AG09319 (cell line): ENCODE results near the gene KLHL10.
"Not testable (repeated sequence)": the region's sequence is repeated elsewhere in the genome, so short reads cannot be mapped to it uniquely, and the experiment has no call there.

Experiments
- DNase-seq: peaks from one replicate; pipeline ENCODE4 v3.0.0-alpha.2; 2010; ENCODE audit warnings: low read depth; ENCODE audit errors: extremely low read depth
- TF ChIP-seq, protein P1 (sequence below): IDR thresholded peaks from 2 replicates; pipeline ENCODE4 v1.5.1; 2011; ENCODE audit warnings: low read depth, mild to moderate bottlenecking, inconsistent platforms, low read length, moderate library complexity

The KLHL10 gene

DNA sequence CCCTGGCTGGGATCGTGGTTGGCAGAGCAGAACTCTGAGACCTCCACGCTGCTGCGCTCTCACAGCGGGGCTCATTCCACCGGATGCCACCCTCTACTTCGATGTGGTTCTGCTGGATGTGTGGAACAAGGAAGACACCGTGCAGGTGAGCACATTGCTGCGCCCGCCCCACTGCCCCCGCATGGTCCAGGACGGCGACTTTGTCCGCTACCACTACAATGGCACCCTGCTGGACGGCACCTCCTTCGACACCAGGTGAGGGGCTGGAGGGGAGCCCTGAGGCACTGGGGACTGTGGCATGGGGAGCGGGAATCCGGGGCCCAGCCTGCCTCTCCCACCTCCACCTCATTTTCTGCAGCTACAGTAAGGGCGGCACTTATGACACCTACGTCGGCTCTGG, 19.6 kb upstream of the KLHL10 start:
- no peak for DNase-seq
- TF ChIP-seq, protein P1, sequence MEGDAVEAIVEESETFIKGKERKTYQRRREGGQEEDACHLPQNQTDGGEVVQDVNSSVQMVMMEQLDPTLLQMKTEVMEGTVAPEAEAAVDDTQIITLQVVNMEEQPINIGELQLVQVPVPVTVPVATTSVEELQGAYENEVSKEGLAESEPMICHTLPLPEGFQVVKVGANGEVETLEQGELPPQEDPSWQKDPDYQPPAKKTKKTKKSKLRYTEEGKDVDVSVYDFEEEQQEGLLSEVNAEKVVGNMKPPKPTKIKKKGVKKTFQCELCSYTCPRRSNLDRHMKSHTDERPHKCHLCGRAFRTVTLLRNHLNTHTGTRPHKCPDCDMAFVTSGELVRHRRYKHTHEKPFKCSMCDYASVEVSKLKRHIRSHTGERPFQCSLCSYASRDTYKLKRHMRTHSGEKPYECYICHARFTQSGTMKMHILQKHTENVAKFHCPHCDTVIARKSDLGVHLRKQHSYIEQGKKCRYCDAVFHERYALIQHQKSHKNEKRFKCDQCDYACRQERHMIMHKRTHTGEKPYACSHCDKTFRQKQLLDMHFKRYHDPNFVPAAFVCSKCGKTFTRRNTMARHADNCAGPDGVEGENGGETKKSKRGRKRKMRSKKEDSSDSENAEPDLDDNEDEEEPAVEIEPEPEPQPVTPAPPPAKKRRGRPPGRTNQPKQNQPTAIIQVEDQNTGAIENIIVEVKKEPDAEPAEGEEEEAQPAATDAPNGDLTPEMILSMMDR, result no peak

GRCh38 chr17:41821776-41822175, 15.8 kb upstream of the KLHL10 start:
- TF ChIP-seq, protein P1, result no peak
- DNase-seq, result no peak

DNA sequence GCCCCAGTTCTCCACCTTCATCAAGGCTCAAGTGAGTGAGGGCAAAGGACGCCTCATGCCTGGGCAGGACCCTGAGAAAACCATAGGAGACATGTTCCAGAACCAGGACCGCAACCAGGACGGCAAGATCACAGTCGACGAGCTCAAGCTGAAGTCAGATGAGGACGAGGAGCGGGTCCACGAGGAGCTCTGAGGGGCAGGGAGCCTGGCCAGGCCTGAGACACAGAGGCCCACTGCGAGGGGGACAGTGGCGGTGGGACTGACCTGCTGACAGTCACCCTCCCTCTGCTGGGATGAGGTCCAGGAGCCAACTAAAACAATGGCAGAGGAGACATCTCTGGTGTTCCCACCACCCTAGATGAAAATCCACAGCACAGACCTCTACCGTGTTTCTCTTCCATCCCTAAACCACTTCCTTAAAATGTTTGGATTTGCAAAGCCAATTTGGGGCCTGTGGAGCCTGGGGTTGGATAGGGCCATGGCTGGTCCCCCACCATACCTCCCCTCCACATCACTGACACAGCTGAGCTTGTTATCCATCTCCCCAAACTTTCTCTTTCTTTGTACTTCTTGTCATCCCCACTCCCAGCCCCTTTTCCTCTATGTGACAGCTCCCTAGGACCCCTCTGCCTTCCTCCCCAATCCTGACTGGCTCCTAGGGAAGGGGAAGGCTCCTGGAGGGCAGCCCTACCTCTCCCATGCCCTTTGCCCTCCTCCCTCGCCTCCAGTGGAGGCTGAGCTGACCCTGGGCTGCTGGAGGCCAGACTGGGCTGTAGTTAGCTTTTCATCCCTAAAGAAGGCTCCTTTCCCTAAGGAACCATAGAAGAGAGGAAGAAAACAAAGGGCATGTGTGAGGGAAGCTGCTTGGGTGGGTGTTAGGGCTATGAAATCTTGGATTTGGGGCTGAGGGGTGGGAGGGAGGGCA, 15.1 kb upstream of the KLHL10 start:
- no peak for DNase-seq
- TF ChIP-seq, protein P1, result no peak

DNA sequence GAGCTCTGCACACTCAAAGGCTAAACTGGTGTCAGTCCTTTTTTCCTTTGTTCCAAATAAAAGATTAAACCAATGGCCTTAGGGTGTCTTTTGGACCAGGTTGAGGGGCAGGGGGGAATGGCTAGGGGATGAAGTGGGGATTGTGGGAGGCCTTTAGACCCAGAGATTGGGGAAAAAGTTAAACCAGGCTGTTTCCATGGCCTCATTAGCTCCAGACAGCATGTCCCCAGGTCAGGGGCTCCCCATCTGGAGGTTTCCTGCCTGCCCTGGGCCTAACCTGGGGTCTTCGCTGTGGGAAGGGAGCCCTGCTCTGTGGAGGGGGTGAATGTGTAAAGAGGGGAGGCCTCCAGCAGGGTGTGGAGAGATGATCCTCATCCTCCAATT, 14.5 kb upstream of the KLHL10 start:
- TF ChIP-seq, protein P1, result no peak
- no peak for DNase-seq

- TF ChIP-seq, protein P1, result no peak
- DNase-seq, result no peak
Measured at GRCh38 chr17:41823580-41823979, 14.0 kb upstream of the KLHL10 start.

DNA sequence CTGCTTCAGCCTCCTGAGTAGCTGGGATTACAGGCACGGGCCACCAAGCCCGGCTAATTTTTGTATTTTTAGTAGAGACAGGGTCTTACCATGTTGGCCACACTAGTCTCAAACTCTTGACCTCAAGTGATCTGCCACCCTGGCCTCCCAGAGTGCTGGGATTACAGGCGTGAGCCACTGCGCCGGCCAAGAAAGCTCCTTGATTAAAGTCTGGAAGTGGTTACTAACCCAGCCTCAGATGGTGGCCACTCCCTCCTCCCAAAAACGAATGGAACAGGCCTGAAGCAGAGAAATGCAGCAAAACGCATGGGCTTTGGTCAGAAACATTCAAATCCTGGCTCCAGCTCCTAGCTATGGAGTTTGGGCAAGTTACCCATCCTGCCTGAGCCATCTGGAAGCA, 13.5 kb upstream of the KLHL10 start:
- DNase-seq, result peak; percentile 44
- TF ChIP-seq, protein P1, result no peak

DNA sequence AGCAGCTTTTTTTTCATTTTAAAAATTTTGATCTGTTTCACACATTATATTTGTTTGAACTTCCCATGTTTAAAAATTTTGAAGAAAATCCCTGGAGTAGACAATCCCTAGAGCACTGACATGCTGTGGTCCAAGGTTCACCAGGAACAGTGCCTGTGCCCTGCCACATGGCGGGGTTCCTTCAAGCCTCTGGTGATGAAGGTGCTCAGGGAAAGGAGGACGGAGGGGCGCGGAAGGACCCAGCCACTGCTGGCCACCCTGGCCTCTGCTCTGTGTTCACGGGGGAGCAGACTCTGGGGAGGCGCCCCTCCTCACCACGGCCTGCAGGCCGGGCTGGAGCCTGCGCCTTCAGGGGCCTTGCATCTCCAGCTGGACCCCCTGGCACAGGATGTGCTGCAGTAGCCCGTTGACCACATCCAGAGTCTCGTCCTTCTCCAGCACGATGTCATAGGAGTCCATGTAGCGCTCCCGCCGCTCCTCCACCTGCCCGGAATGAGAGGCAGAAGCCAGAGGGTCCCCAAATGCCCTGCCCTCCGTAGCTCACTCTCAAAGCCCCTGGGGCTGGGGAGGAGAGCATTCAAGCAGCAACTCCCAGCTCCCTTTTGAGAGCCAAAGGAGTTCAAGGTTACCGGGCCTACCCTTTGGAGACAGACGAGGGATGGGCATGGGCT, 12.3 kb upstream of the KLHL10 start:
- TF ChIP-seq, protein P1, result no peak
- DNase-seq, result no peak

DNA sequence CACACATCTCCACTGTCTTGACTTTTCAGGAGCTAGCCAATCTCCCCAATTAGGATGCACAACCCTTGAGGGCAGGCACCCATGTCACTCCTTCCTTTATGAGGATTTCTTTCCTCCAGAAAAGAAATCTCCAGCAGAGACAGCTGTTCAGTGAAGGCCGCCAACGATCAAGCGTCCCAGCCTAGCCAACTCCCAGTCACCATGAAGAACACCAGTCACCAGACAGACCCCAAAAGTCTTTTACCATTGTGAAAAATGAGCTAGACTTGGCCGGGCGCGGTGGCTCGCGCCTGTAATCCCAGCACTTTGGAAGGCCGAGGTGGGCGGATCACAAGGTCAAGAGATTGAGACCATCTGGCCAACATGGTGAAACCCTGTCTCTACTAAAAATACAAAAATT, 7.7 kb upstream of the KLHL10 start:
- DNase-seq, result not testable (repeated sequence)
